Endothelial cell of umbilical vein (primary cell): Measurements from ENCODE around the gene ERMAP.

ENCODE experiments used
- EZH2 ChIP-seq: IDR thresholded peaks from 2 replicates; pipeline ENCODE4 v1.6.1; 2012; ENCODE audit warnings: borderline replicate concordance, low read depth, mild to moderate bottlenecking, moderate library complexity, low read length, inconsistent platforms; ENCODE audit not compliant: severe bottlenecking
- POLR2A ChIP-seq: IDR thresholded peaks from 2 replicates; pipeline ENCODE4 v1.6.1; 2012; ENCODE audit warnings: low read depth, mild to moderate bottlenecking, control low read depth, low read length
- TF ChIP-seq, protein P1 (sequence below), 2 donors: IDR thresholded peaks; 1 replicate in 1 of 2; 2 replicates in 1 of 2; pipeline ENCODE4 v1.5.1; 2011; ENCODE audit warnings: low read length in 2 of 2, mild to moderate bottlenecking in 2 of 2, moderate library complexity in 2 of 2, control low read depth in 1 of 2, inconsistent platforms in 1 of 2, low read depth in 1 of 2; ENCODE audit not compliant: insufficient read depth in 1 of 2; ENCODE audit errors: extremely low read depth in 1 of 2

GRCh38 chr1:42833981-42834380 lies 17.1 kb downstream of the ERMAP start:
- TF ChIP-seq, protein P1, sequence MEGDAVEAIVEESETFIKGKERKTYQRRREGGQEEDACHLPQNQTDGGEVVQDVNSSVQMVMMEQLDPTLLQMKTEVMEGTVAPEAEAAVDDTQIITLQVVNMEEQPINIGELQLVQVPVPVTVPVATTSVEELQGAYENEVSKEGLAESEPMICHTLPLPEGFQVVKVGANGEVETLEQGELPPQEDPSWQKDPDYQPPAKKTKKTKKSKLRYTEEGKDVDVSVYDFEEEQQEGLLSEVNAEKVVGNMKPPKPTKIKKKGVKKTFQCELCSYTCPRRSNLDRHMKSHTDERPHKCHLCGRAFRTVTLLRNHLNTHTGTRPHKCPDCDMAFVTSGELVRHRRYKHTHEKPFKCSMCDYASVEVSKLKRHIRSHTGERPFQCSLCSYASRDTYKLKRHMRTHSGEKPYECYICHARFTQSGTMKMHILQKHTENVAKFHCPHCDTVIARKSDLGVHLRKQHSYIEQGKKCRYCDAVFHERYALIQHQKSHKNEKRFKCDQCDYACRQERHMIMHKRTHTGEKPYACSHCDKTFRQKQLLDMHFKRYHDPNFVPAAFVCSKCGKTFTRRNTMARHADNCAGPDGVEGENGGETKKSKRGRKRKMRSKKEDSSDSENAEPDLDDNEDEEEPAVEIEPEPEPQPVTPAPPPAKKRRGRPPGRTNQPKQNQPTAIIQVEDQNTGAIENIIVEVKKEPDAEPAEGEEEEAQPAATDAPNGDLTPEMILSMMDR (IDR thresholded peaks at IDR 0.05; ENCODE audit: extremely low read depth in 1 of 2, insufficient read depth in 1 of 2, low read depth in 1 of 2, low read length in 2 of 2), result no peak
- TF ChIP-seq EZH2 (no peak), POLR2A (no peak)
